EL (cell line): Measurements from ENCODE around the gene TFB2M.
A peak's percentile ranks its signal among the peaks of the same experiment; 100 is the strongest.
"Not testable (repeated sequence)": the region's sequence is repeated elsewhere in the genome, so short reads cannot be mapped to it uniquely, and the experiment has no call there.

Experiments
- DNase-seq: peaks from one replicate; pipeline ENCODE4 v3.0.0-alpha.2; 2016

Gene TFB2M

GRCh38 chr1:246566128-246566812 is at the start of gene TFB2M, which contains the start of gene CNST:
TFB2M (minus strand) TSS chr1:246566261; CDS start chr1:246566138, 123 bp downstream.
CNST (plus strand) TSS chr1:246566456; CDS start chr1:246591563, 25,107 bp downstream.
- DNase-seq: peak; percentile 99

GRCh38 chr1:246613096-246613758 is 47.2 kb upstream of the TFB2M start:
- DNase-seq: no peak

- DNase-seq: peak; percentile 81
These were observed 43.6 kb upstream of the TFB2M start for GRCh38 chr1:246609632-246610031.

- peak; percentile 98 for DNase-seq
These were observed 42.7 kb upstream of the TFB2M start for GRCh38 chr1:246608616-246609376.

- no peak for DNase-seq
These were observed 41.4 kb upstream of the TFB2M start for GRCh38 chr1:246607462-246607861.

GRCh38 chr1:246605231-246605630 is 39.2 kb upstream of the TFB2M start:
- not testable (repeated sequence) for DNase-seq

GRCh38 chr1:246602194-246602593 is 36.1 kb upstream of the TFB2M start:
- peak; percentile 64 for DNase-seq

GRCh38 chr1:246600579-246600978 is 34.5 kb upstream of the TFB2M start:
- no peak for DNase-seq

GRCh38 chr1:246599315-246599714 is 33.3 kb upstream of the TFB2M start:
- no peak for DNase-seq

GRCh38 chr1:246597971-246598370 is 31.9 kb upstream of the TFB2M start:
- no peak for DNase-seq

GRCh38 chr1:246597340-246597739 is 31.3 kb upstream of the TFB2M start:
- DNase-seq: peak; percentile 85

- no peak for DNase-seq
These were observed 29.1 kb upstream of the TFB2M start for GRCh38 chr1:246595146-246595545.

GRCh38 chr1:246592695-246593094 is 26.6 kb upstream of the TFB2M start:
- peak; percentile 97 for DNase-seq

- no peak for DNase-seq
These were observed 25.9 kb upstream of the TFB2M start for GRCh38 chr1:246591958-246592357.

GRCh38 chr1:246591504-246591903 is 25.4 kb upstream of the TFB2M start:
- no peak for DNase-seq

GRCh38 chr1:246591047-246591446 is 25.0 kb upstream of the TFB2M start:
- no peak for DNase-seq

- DNase-seq: not testable (repeated sequence)
These were observed 23.9 kb upstream of the TFB2M start for GRCh38 chr1:246589919-246590318.

GRCh38 chr1:246588159-246588721 is 22.2 kb upstream of the TFB2M start:
- peak; percentile 79 for DNase-seq

- peak; percentile 70 for DNase-seq
These were observed 21.5 kb upstream of the TFB2M start for GRCh38 chr1:246587606-246588005.

GRCh38 chr1:246587032-246587431 is 21.0 kb upstream of the TFB2M start:
- DNase-seq: no peak

- DNase-seq: peak; percentile 22
These were observed 17.6 kb upstream of the TFB2M start for GRCh38 chr1:246583448-246584185.

GRCh38 chr1:246583056-246583440 is 17.0 kb upstream of the TFB2M start:
- DNase-seq: no peak
